ENCODE measurements around the gene PTPRH. TPM values are rescaled to one million over a fixed set of nuclear protein-coding genes. Genes with fewer than 3 reads are reported as not detected.
A peak's percentile ranks its signal among the peaks of the same experiment; 100 is the strongest.

PTPRH gene
- total RNA-seq: 0.55 and 2.1 TPM in 2 replicates

- Histone ChIP-seq H3K27me3 (ENCODE audit: control insufficient read depth, insufficient read depth, low read length) (no peaks in the 10 kb centered on the region), H3K4me3 (ENCODE audit: low read depth, low read length) (no peak within 1 kb of the TSS), H3K36me3 (ENCODE audit: control insufficient read depth, insufficient read depth, low read length) (no peaks in the 10 kb centered on the region)
- DNase-seq (ENCODE audit: low read depth): no peak
- no peak for TF ChIP-seq CTCF (IDR thresholded peaks at IDR 0.05; ENCODE audit: insufficient read depth, low read length, poor library complexity, severe bottlenecking)
Observed at GRCh38 chr19:55208880-55209692, at the start of gene PTPRH. Gene PTPRH (minus strand): TSS chr19:55209501. CDS start chr19:55209433, 68 bp downstream.

GRCh38 chr19:55258476-55258827 lies 49.2 kb upstream of the PTPRH start:
- TF ChIP-seq CTCF (IDR thresholded peaks at IDR 0.05; ENCODE audit: insufficient read depth, low read length, poor library complexity, severe bottlenecking): no peak
- H3K4me3 ChIP-seq (ENCODE audit: low read depth, low read length): peak overlapping the region; percentile 90
- H3K36me3 ChIP-seq (ENCODE audit: control insufficient read depth, insufficient read depth, low read length): no peaks in the 10 kb centered on the region
- H3K27me3 ChIP-seq (ENCODE audit: control insufficient read depth, insufficient read depth, low read length): no peaks in the 10 kb centered on the region
- DNase-seq (ENCODE audit: low read depth): no peak

GRCh38 chr19:55257461-55258420 lies 48.4 kb upstream of the PTPRH start:
- no peak for TF ChIP-seq CTCF (IDR thresholded peaks at IDR 0.05; ENCODE audit: insufficient read depth, low read length, poor library complexity, severe bottlenecking)
- H3K27me3 ChIP-seq (ENCODE audit: control insufficient read depth, insufficient read depth, low read length): no peaks in the 10 kb centered on the region
- H3K36me3 ChIP-seq (ENCODE audit: control insufficient read depth, insufficient read depth, low read length): no peaks in the 10 kb centered on the region
- no peak for DNase-seq (ENCODE audit: low read depth)
- peak overlapping the region; percentile 90 for H3K4me3 ChIP-seq (ENCODE audit: low read depth, low read length)

- H3K4me3 ChIP-seq (ENCODE audit: low read depth, low read length): peak overlapping the region; percentile 90
- no peaks in the 10 kb centered on the region for H3K36me3 ChIP-seq (ENCODE audit: control insufficient read depth, insufficient read depth, low read length)
- H3K27me3 ChIP-seq (ENCODE audit: control insufficient read depth, insufficient read depth, low read length): no peaks in the 10 kb centered on the region
- no peak for TF ChIP-seq CTCF (IDR thresholded peaks at IDR 0.05; ENCODE audit: insufficient read depth, low read length, poor library complexity, severe bottlenecking)
- no peak for DNase-seq (ENCODE audit: low read depth)
Observed at GRCh38 chr19:55256562-55257460, 47.5 kb upstream of the PTPRH start.

- Histone ChIP-seq H3K4me3 (ENCODE audit: low read depth, low read length) (peak overlapping the region; percentile 10), H3K27me3 (ENCODE audit: control insufficient read depth, insufficient read depth, low read length) (no peaks in the 10 kb centered on the region), H3K36me3 (ENCODE audit: control insufficient read depth, insufficient read depth, low read length) (no peaks in the 10 kb centered on the region)
- no peak for DNase-seq (ENCODE audit: low read depth)
- no peak for TF ChIP-seq CTCF (IDR thresholded peaks at IDR 0.05; ENCODE audit: insufficient read depth, low read length, poor library complexity, severe bottlenecking)
Observed at GRCh38 chr19:55255618-55256423, 46.5 kb upstream of the PTPRH start.
